ENCODE data around the gene E4F1.

DNA sequence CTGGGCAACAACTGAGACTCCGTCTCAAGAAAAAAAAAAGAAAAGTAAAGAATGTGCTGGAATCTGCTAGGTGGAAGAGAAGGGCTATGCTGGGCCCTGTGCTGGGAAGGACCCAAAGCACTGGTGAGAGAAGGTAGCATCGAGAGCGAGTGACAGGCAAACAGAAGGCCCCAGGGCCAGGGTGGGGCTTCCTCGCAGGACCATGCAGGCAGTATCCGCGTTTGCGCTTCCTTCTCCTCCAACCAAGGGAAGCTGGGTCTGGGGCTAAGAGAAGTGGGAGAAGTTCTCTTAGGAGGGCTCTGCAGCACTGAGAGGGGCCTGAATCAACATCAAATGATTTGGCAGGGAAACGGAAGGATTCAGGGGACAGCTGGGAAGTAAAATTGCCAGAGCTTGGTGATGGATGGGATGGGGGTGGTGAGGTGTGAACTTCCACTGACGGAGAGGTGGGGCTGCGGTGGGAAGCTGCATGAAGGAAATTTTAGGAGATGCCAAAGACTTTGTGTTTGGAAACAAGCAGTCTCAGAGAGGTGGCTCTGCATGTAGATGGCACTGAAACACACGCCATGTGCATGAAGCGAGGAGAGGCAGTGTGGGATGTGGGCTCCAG is 33.2 kb downstream of the E4F1 start:
- no peak for TF ChIP-seq RARB (CRISPR knock-in tag; IDR thresholded peaks at IDR 0.05)
- TF ChIP-seq ZFP30 (CRISPR knock-in tag; IDR thresholded peaks at IDR 0.05) = no peak
